KMS-11 (cell line): ENCODE data around the gene TRAM2.

Source experiments
- H2AFZ ChIP-seq: fragments of 200-600 bp; sonication (generic); 2 replicates; pipeline ENCODE4 v1.6.1; 2016; ENCODE audit warnings: antibody characterized with exemption, mixed run types, low read depth
- H3K27ac ChIP-seq: fragments of 200-600 bp; sonication (generic); 2 replicates; pipeline ENCODE4 v1.6.1; 2016; ENCODE audit warnings: mild to moderate bottlenecking, mixed run types
- H3K27me3 ChIP-seq: fragments of 200-600 bp; sonication (generic); 2 replicates; pipeline ENCODE4 v1.6.1; 2017; ENCODE audit warnings: mild to moderate bottlenecking, low read depth, mixed run types, moderate library complexity; ENCODE audit not compliant: insufficient read depth
- H3K36me3 ChIP-seq: fragments of 200-600 bp; sonication (generic); 2 replicates; pipeline ENCODE4 v1.6.1; 2017; ENCODE audit warnings: mild to moderate bottlenecking, mixed run types; ENCODE audit not compliant: insufficient read depth
- H3K4me1 ChIP-seq: fragments of 200-600 bp; sonication (generic); 2 replicates; pipeline ENCODE4 v1.6.1; 2016; ENCODE audit warnings: mild to moderate bottlenecking, low read depth, mixed run types; ENCODE audit not compliant: poor library complexity, severe bottlenecking
- H3K4me2 ChIP-seq: fragments of 200-600 bp; sonication (generic); 2 replicates; pipeline ENCODE4 v1.7.0; 2016; ENCODE audit warnings: mild to moderate bottlenecking, mixed run types
- H3K4me3 ChIP-seq: fragments of 200-600 bp; sonication (generic); IDR thresholded peaks from 2 replicates; pipeline ENCODE4 v1.6.1; 2017; ENCODE audit warnings: low read depth, low read length, mixed read lengths; ENCODE audit not compliant: insufficient read depth
- H3K79me2 ChIP-seq: fragments of 200-600 bp; sonication (generic); 2 replicates; pipeline ENCODE4 v1.6.1; 2016; ENCODE audit warnings: low read depth, mixed run types; ENCODE audit not compliant: insufficient read depth
- H3K9ac ChIP-seq: fragments of 200-600 bp; sonication (generic); 2 replicates; pipeline ENCODE4 v1.6.1; 2016; ENCODE audit warnings: mild to moderate bottlenecking, mixed run types
- H4K20me1 ChIP-seq: fragments of 200-600 bp; sonication (generic); 2 replicates; pipeline ENCODE4 v1.6.1; 2016; ENCODE audit warnings: mild to moderate bottlenecking, mixed run types; ENCODE audit not compliant: insufficient read depth
- TF ChIP-seq, protein P1 (sequence below): fragments of 200-600 bp; sonication (generic); conservative IDR thresholded peaks from 2 replicates; pipeline ENCODE4 v1.6.1; 2017; ENCODE audit warnings: low read depth, mild to moderate bottlenecking, antibody characterized with exemption, low read length, moderate library complexity, mixed read lengths

Gene TRAM2

DNA sequence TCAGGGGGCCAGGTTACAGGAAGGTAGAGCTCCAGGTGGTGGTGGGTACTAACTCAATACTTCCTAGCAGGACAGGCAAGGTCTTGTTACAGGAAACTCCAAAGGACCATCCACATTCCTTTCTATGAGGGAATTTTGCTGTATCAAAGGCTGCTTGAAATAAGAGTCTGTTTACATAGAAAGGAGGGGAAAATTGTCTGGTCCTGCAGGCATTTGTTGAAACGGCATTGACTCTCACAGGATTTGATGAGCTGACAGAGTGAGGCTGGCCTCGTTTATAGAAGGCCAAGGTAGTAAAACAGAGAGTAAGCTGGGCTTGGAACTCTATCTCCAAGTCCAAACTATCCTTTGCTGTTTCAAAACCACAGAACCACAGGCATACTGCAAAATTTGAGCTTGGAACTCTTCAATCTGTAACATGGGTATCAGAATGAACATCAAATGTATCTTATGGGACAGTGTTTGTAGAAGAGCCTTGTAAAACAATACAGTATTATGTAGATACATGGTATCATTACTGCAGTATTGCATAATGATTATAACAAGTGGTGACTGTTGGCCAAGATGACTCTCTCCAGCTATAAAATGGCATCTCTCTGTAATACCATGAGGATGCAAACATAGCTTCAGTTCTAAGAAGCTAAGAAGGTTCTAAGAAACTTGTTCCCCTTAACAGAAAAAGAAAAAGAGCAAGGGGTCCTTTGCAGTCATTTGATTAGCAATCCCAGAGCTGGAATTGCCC, 61.5 kb downstream of the TRAM2 start:
- Histone ChIP-seq H3K4me1 (peaks cover 100% of the 10 kb centered on the region), H2AFZ (no peak overlapping the region), H3K4me3 (no peak overlapping the region), H3K9ac (no peak overlapping the region), H4K20me1 (no peaks in the 10 kb centered on the region), H3K79me2 (peaks cover 63% of the 10 kb centered on the region), H3K27ac (no peak overlapping the region), H3K4me2 (no peak overlapping the region; the same call in 1 of the 2 replicates), H3K27me3 (no peaks in the 10 kb centered on the region), H3K36me3 (peaks cover 27% of the 10 kb centered on the region)
- TF ChIP-seq, protein P1, sequence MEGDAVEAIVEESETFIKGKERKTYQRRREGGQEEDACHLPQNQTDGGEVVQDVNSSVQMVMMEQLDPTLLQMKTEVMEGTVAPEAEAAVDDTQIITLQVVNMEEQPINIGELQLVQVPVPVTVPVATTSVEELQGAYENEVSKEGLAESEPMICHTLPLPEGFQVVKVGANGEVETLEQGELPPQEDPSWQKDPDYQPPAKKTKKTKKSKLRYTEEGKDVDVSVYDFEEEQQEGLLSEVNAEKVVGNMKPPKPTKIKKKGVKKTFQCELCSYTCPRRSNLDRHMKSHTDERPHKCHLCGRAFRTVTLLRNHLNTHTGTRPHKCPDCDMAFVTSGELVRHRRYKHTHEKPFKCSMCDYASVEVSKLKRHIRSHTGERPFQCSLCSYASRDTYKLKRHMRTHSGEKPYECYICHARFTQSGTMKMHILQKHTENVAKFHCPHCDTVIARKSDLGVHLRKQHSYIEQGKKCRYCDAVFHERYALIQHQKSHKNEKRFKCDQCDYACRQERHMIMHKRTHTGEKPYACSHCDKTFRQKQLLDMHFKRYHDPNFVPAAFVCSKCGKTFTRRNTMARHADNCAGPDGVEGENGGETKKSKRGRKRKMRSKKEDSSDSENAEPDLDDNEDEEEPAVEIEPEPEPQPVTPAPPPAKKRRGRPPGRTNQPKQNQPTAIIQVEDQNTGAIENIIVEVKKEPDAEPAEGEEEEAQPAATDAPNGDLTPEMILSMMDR: no peak

DNA sequence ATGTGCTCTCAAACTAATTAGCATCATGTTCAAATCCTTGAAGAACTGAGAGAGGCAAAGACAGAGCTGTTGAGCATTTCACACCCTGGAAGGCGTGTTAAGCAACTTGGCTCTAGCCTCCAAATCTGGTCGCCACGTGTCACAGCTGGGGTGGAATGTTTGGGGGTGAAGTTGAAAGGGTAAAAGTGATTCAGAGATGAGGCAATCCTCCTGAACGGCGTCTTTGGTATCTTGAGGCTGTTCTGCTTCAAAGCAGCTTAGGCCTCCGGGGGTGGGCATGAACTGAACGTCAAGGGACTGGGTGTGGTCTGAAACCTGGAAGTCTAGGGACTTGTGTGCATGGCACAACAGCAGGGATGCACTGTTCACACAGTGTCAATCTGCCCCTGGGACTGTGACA, 62.3 kb downstream of the TRAM2 start:
- H3K4me1 ChIP-seq: peaks cover 99% of the 10 kb centered on the region
- no peak overlapping the region for H2AFZ ChIP-seq
- H3K27ac ChIP-seq: no peak overlapping the region
- no peaks in the 10 kb centered on the region for H3K27me3 ChIP-seq
- H3K9ac ChIP-seq: no peak overlapping the region
- H3K79me2 ChIP-seq: peaks cover 55% of the 10 kb centered on the region
- TF ChIP-seq, protein P1: no peak
- H4K20me1 ChIP-seq: no peaks in the 10 kb centered on the region
- H3K4me2 ChIP-seq: no peak overlapping the region
- peaks cover 32% of the 10 kb centered on the region for H3K36me3 ChIP-seq
- H3K4me3 ChIP-seq: no peak overlapping the region

DNA sequence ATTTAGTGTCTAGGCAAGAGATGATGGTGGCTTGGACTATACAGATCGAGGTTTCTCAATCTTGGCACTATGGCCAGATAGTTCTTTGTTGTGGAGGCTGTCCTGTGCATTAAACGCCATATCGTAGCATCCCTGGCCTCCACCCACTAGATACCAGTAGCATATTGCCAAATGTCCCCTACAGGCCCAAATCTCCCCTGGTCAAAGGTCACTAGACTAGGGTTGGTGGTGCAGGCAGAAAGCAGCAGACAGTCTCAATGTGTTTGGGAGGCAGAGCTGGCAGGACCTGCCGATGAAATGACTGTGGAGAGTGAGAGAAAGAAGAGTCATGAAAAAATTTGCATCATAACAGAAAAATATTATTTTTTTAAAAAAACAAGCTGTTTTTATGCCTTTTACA, 63.0 kb downstream of the TRAM2 start:
- Histone ChIP-seq H3K27me3 (no peaks in the 10 kb centered on the region), H3K79me2 (peaks cover 48% of the 10 kb centered on the region), H4K20me1 (no peaks in the 10 kb centered on the region), H3K36me3 (peaks cover 32% of the 10 kb centered on the region), H2AFZ (no peak overlapping the region), H3K27ac (no peak overlapping the region), H3K9ac (no peak overlapping the region), H3K4me3 (no peak overlapping the region), H3K4me1 (peaks cover 93% of the 10 kb centered on the region), H3K4me2 (no peak overlapping the region)
- TF ChIP-seq, protein P1: no peak

DNA sequence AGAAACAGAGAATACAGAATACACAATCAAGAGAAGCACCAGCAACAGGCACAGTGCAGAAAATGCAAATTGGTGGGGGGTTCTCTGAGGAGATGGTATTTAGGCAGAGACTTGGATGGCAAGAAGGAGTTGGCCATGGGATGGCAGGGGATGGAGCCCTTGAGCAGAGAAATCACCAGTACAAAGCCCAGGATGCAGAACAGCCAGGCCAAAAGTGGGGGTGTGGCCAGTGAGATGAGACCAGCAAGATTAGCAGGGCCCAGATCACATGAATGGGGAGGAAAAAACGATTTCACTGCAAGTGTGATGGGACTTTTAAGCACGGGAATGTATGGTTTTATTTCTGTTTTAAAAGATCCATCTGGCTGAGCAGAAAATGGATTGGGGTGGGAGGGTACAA, 63.4 kb downstream of the TRAM2 start:
- TF ChIP-seq, protein P1: no peak
- Histone ChIP-seq H2AFZ (no peak overlapping the region), H4K20me1 (no peaks in the 10 kb centered on the region), H3K79me2 (peaks cover 44% of the 10 kb centered on the region), H3K4me1 (peaks cover 93% of the 10 kb centered on the region), H3K27me3 (no peaks in the 10 kb centered on the region), H3K9ac (no peak overlapping the region), H3K4me2 (no peak overlapping the region), H3K36me3 (peaks cover 32% of the 10 kb centered on the region), H3K4me3 (no peak overlapping the region), H3K27ac (no peak overlapping the region)
